ENCODE measurements around the gene ADGRB2.
A peak's percentile ranks its signal among the peaks of the same experiment; 100 is the strongest.

The ADGRB2 gene

DNA sequence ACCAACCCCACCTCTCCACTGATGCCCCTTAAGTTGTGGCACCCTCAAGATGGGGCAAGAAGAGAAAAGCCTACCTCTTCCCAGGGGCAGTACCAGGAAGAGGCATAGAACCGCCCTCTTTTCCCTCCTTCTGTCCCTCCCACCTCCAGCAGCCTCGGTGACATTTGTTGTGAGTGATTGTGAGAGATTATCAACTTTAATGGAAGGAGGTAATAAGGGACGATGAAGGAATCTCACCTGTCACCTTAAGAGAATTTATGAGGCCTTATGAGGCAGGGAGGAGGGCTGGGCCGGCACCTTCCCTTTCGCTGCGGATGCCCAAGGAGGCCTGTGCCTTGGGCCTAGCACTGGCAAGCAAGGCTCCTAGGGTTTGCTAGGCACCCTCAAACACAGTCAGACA lies 1.4 kb upstream of the ADGRB2 start:
- DNase-seq (ENCODE audit: low read depth in 2 of 2, low spot score in 1 of 2): no peak

DNA sequence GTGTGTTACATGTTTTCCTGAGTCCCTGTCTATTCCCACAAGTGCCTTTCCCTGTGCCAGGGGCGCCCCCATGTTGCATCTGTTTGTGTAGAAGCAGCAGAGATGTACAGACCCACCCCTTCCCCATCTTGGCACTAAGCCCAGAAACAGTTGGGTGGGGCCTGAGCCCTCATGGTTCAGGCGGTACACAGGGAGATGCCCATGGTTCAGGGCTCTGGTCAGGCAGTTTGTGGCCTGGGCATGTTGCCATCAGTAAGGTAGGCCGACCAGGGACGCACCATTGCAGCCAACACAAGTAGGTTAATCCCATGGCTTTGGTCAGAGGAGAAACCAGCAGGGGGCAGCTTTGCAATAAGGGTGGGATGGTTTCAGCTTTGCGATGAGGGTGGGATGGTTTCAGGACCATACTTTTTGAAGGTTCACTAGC lies 914 bp upstream of the ADGRB2 start:
- no peak for DNase-seq (ENCODE audit: low read depth in 2 of 2, low spot score in 1 of 2)

DNA sequence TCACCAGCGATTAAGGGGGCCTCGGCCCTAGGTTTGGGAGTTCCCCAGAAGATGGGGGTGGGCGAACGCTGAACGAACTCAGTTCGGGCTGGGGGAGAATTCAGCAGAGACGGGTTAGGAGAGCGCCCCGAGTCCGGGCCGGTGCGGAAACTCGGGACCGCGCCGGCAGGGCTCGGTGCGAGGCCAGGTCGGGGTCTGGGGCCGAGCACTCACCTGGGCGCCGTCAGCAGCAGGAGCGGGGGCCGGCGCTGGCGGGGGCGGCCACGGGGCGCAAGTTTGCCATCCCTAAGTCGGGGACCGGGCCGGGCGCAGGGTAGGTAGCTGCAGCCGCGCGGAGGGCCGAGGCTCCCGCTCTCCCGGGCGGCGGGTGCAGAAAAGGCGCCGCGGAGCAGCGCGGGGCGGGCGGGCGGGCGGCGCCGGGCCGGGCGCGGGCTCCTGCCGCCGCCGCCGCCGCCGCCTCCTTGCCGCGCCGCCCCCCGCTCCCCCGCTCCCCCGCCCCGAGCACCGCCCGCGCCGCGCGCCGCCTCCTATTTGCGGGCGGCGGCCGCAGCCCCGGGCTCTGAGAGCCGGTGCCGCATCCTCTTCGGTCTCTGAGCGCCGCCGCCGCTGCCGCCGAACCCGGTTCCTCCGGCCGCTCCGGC lies 349 bp downstream of the ADGRB2 start:
- no peak for DNase-seq (ENCODE audit: low read depth in 2 of 2, low spot score in 1 of 2)

DNA sequence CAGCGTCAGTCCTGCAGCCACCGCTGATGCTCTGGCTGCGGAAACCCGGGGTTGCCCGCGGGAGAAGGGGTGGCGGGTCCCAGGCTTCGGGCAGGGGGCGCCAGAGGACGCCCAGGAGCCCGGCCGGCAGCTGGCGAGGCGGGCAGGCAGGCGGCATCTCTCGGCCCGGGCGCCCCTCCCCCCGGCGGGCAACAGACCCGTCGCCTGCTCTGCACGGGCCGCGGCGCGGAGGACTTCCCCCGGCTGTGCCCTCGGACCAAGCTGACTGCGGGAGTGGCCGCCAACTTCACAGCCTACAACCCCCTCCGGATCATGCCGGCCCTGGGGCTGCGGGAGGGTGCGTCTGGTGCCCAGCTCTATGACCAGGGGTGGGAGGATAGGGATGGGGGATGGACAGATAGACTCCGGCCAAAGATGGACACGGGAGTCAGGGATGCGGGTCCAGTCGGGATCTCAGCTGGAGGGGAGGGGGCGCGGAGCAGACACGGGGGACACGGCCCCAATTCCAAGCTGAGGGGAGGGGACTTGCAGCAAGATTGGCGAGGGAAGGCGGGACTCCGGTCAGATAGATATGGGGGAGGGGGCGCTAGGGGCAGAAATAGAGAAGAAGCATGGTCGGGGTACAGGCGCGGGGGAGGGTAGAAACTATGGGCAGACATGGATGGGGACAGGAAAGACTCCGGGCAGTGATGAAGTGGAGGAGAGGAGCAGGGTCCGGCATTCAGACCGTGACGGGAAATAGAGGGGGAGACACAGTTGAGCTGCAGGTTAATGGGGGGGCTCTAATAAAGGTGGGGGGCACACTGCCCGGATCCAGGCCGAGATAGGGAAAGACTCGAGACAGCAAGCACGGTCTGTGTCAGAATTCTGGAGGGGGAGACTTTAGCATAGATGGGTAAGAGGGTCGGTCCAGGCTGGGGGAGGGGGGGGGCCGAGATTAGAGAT lies 1.1 kb downstream of the ADGRB2 start:
- DNase-seq (ENCODE audit: low read depth in 2 of 2, low spot score in 1 of 2): peak in 1 of 2 donors; percentile 45

DNA sequence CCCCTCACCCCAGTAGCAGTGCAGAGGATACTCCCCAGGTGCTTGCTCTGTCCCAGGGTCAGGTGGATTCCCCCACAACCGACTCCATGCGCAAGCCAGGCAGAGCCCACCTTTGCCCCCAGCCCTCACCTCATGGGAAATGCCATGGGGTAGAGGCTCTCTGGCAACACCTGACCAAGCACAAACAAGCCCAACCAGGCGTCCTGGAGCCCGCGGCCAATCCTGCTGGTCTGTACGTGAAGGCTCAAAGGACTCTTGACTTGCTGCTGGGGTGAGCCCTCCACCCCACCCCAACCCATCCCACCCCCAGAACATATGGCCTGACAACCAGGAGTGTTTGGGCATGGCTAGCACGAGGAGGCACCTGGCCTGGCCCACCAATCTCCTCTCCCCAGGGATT lies 1.8 kb downstream of the ADGRB2 start:
- DNase-seq (ENCODE audit: low read depth in 2 of 2, low spot score in 1 of 2): no peak

DNA sequence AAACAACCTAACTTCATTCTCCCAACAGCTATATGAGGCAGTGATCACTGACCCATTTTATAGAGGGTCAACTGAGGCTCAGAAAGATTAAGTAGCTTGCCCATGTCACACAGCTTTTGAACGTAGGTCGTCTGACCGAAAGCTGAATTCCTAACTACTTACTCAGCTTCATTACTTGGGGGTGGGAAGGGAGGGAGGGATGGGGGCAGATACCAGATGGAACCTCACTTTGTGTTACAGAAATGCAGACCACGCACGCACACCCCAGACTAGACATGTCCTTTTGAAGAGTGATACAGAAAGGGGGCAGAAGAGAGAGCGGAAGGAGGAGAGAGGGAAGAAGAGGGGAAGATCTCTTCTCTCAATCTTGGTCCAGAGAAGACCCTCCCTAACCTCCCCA lies 2.3 kb downstream of the ADGRB2 start:
- no peak for DNase-seq (ENCODE audit: low read depth in 2 of 2, low spot score in 1 of 2)

DNA sequence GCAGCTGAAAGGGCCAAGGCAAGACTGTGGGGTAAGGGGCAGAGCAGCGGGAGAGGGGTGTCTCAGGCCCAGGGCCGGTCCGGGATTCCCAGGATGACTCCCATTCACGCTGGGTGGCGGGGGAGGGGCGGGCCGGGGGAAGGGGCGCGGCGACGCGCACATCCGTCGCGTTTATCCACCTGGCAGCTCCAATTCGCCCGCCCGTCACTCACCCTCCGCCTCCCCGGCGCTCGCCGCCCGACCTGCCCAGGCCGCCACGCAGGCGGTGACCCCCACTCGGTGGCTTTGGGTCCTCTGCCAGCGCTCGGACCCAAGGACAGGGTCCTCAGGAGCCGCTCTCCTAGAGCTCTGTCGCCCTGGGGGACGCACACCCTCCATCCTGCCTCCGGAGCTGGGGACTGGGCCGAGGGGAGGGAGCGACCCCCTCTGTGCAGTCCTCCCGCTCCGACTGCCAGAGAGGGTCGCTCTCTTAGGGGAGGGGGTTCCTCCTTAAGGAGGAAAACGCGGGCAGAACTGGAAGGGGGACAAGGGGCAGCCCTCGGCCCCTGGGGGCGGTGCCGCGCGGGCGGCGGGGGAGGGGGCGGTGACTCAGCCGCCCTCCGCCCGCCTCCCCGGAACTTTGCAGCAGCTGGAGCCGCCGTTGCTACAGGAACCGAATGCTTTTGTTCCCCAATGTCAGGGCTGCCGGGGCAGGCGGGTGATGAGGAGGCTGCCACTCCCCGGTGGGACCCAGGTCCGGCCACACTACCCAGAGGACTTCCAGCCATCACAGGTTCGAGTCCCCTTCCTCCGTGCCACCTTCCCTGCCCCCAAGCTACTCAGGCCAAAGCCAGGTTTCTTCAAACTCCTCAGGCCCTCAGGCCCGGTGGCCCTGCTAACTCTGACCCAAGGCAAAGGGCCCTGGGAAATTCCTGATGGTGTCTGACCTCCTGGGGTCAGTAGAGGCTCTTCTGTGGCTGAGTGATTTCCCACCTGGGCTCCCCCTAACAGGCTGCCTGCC lies 3.4 kb downstream of the ADGRB2 start:
- DNase-seq (ENCODE audit: low read depth in 2 of 2, low spot score in 1 of 2): peak; percentile 39 to 59

DNA sequence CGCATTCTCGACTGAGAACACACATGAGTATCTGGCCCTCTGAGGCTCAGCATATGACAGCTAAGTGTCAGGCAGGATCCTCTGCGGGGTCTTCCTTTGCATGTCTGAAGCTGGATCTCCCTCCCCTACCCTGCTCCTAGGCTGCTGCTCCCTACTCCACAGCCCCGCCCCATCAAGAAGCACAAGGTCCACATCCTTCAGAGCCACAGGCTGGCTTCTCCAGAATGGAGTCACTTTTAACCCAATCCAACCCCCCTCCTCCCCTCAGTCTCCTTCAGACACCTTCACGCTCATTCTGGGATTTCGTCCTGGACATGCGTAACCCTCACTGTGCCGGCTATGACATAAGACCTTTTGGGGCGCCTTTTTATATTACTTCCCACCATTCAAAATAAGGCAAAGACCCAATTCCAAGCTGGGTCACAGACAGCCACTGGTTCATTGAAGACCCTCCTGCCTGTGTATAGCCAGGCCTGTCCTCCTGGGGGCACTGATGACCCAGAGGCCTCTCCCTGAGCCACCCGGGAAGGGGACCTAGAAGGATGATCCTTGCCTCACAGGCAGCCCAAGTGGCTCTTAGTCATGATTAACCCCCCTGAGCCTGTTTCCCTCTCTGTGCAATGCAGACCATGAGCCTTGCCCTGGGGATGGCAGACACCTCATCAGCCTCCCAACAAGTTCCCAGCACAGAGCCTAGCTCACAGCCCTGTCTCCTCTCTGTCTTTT lies 4.7 kb downstream of the ADGRB2 start:
- no peak for DNase-seq (ENCODE audit: low read depth in 2 of 2, low spot score in 1 of 2)

DNA sequence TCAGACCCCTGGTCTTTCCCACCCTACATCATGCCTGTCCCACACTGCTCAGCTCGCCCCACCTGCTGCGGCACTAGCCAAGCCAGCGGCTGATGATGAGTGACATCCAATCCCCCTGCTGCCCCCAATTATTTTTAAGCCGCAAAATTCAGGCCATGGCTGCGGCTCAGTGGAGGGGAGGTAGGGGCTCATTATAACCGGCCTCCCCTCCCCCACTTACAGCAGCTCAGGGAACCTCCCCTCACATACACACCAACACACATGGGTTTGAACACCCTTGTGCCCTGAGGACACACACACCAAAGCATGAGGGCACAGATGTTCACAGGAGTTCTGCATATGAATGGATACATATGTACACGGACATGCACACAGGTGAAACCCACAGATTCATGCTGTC lies 5.3 kb downstream of the ADGRB2 start:
- DNase-seq (ENCODE audit: low read depth in 2 of 2, low spot score in 1 of 2): no peak

DNA sequence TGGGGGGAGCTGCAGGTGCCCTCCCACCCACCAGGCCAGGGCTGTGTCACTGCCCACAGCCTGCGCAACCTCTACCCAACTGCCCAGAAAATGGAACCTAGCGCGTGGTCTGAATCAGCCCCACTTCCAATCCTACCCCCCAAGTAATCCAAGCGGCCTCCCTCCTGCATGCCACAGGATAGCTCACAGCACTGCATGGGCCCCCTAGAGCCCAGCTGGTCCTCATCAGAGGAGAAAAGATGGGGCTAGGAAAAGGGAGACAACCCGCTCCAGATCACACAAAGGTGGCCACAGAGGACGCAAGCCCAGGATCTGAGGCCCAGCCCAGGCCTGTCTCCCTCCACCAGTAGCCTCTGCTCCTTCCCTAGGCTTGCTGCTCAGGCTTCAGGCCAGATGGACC lies 6.2 kb downstream of the ADGRB2 start:
- DNase-seq (ENCODE audit: low read depth in 2 of 2, low spot score in 1 of 2): no peak

DNA sequence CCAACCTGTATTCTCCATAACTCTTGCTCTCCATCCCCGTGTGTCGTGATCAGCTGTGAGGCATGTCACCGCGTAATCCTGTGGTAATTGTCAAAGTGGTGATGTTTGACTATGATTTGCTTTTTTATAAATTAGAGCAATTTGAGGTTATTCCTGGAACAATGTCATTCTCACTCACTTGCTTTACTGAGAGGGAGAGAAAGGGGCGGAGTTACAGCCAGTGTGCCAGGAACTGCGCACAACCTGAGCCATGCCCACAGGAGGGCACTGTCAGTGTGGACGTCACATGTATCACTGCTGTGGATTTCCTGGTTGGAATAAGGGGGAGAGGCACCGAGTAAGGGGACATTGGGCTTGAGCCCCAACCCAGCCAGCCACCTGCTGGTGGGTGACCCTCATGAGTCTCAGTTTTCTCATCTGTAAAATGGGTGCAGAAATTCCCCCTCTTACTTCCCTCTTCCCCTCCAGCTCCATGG lies 6.9 kb downstream of the ADGRB2 start:
- DNase-seq (ENCODE audit: low read depth in 2 of 2, low spot score in 1 of 2): no peak

DNA sequence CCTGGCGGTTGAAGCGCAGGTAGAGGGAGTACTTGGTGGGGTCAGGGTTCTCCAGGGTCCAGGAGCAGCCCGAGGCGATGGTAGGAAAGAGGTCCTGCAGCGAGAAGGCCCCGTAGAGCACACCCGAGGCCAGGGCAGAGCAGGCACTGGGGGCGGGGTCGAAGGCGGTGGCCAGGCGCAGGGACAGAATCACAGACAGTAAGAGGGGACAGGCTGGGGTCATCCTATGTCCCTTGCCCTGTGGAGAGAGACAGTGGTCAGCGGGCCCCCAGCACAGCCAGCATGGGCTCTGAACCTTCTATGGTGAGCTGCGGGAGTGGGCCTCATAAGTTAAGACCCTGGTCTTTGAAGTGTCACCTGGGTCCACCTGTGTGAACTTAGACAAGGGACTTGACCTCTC lies 7.6 kb downstream of the ADGRB2 start:
- DNase-seq (ENCODE audit: low read depth in 2 of 2, low spot score in 1 of 2): no peak

DNA sequence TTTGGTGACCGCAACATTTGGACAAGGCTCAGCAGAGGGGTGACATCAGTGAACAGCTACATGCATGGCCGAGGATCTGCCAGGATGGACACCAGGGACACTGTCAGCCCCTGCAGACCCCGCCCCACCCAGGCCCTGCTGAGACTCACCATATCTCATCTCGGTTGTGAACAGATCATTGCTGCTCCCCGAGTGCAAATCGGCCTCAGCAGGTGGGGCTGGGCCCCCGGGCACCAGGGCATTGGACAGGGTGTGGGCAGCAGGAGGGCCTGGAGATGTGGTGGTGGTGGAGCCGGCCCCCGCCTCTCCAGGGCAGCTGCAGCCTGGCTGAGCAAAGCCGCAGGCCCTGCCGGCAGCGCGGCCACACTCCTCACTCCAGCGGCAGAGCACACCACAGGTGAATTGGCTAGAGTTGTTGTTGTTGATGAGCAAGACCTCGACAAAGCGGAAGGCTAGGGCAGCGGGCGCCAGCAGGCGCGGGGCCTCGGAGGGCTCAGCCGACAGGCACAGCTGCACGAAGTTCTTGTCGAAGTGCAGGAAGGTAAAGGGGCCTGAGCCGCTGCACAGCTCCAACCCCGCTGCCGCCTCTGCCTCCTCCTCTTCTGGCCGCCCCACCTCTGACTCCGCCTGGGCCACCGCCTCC lies 8.2 kb downstream of the ADGRB2 start:
- no peak for DNase-seq (ENCODE audit: low read depth in 2 of 2, low spot score in 1 of 2)

DNA sequence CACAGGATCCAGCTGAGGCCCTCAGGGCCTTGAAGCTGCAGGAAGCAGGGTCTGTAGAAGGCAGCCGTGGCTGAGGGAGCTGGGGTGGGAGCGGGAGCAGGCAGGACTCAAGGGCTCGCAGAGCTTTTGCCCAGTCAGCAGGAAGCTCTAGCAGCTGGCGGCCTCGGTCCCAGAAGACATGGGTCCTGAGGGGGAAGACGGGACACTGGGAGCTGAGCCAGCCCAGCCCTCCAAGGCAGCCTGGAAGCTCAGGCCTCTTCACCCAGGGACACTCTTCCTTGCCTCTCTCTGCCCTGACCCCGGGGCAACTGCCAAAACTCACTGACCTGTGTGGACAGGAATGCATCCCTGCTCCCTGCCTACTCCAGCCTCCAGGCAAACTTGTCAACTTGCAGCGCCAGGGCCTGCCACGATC lies 8.9 kb downstream of the ADGRB2 start:
- DNase-seq (ENCODE audit: low read depth in 2 of 2, low spot score in 1 of 2): no peak

DNA sequence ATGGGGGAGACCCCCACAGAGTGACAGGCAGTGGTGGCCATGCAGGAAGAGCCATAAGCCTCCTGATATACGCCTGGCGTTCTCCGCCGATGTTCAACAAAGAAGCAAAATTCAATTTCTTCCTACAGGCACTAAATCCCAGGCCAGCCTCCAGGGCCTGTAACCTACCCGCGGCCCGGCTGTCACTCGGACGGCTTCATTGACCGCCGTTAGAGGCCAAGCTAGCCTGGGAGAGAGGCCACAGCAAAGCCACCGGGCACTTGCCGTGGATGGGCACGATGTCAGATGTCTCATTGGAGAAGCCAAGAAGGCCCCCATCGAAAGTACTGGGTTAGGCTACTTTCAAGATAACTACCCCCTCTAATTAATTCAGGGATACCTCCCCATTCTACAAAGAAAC lies 9.7 kb downstream of the ADGRB2 start:
- DNase-seq (ENCODE audit: low read depth in 2 of 2, low spot score in 1 of 2): no peak

DNA sequence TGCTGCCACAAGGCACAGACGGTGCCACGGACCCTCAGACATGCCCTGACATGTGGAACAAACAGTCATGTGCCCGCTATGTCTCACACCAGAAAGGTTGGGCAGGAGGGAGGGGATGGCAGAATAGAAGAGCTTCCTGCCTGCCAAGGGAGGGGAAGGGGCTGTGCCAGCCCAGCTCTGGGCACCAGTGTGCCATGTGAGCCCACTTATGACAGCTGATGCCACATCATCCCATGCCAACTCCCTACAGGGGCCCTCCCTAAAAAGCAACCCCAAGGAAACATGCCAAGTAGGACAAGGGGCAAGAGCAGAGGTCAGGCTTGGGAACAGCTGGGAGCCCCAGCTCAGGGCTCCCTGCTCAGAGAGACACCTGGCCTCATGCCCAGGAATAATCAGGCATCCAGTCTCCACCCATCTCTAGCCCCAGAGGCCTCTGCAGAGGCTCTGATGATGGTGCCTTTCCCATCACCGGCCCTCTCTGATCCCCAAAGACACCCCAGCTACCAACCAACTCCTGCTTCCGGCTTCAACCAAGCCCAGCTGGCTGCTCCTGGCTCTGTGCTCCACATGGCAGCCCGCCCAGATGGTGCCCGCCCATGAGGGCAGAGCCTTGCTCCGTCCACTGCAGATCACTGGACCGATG lies 10.3 kb downstream of the ADGRB2 start:
- DNase-seq (ENCODE audit: low read depth in 2 of 2, low spot score in 1 of 2): no peak

DNA sequence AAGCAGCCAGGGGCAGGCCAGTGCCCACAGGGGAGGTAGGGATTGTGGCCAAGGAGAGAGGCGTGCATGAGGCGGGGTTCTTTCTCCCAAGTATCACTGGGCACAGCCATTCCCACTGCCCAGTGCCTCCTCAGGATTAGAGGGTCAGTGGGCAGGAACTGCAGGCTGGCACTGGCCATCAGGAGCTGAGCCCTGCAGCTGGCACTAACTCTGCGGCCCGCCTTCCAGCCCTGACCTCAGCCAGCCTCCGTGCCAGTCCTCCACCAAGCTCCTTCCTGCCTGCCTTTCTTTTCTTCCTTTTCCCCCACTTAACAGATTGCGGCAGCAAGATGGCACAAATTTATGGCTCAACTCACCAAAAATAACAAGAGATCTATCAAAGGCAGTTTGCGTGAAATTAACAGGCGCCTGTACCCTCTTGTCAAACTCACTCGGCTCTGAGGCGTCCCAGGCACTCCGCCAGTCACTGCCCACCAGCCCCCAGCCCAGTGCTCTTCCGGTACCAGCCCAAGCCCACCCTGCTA lies 11.1 kb downstream of the ADGRB2 start:
- DNase-seq (ENCODE audit: low read depth in 2 of 2, low spot score in 1 of 2): no peak

DNA sequence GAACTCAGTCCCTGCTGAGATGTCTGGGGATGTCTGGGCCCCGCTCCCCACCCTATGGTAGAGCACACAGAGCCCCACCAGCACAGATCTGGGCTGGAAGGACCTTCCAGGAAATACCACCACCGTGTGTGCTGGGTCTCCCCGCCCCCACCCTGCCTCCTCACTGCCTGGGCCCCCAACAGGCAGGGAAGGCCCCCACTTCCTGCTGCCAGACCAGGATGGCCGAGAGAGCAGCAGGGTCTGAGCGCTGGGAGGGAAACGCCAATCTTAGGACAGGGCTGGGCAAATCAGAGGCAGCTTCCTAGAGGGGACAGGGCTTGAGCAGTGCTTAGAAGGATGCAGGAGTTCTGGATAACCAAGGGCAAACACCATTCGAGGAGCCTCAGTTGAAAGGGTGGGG lies 11.9 kb downstream of the ADGRB2 start:
- DNase-seq (ENCODE audit: low read depth in 2 of 2, low spot score in 1 of 2): no peak

DNA sequence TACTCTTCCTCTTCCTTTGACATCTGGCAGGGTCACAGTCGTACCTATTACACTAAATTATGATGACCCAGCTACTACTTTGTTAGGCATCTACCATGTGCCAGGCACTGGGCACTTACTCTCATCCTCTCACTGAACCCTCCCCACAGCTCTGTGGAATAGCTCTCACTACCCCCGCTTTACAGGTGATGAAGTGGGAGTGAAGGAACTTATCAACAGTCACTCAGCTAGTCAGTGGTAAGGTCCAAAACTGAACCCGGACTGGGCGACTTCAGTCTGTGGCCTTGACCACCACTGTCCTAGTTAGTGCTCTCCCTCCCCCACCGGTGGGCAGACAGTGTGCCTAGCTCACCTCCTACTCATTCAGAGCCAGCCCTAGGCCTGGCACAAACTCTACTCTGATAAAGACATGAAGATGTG lies 12.3 kb downstream of the ADGRB2 start:
- no peak for DNase-seq (ENCODE audit: low read depth in 2 of 2, low spot score in 1 of 2)
